Natural killer cell (primary cell): ENCODE results near the gene DR1. TPM values are rescaled to one million over a fixed set of nuclear protein-coding genes. Genes with fewer than 3 reads are reported as not detected.

Source experiments
- ATAC-seq, 3 donors: fragments of 150-1000 bp in 2 of 3; fragments of 200-7000 bp in 1 of 3; cut with Tn5 transposase; 1 replicate in 1 of 3; 2 replicates in 2 of 3; pipeline ENCODE4 v1.10.0; 2021; ENCODE audit warnings: mild to moderate bottlenecking in 2 of 3, moderate library complexity in 2 of 3
- DNase-seq, 2 donors: peaks; one replicate each; pipeline versions ENCODE4 v3.0.0 to v3.0.0-alpha.2; 2013 to 2021; ENCODE audit warnings: mixed read lengths in 1 of 2
- H3K27ac ChIP-seq: one replicate; pipeline ENCODE4 v1.5.1; 2013; ENCODE audit warnings: mild to moderate bottlenecking, low read length
- H3K27me3 ChIP-seq: one replicate; pipeline ENCODE4 v1.6.1; 2013; ENCODE audit warnings: low read length; ENCODE audit not compliant: control insufficient read depth, insufficient read depth
- H3K36me3 ChIP-seq: one replicate; pipeline ENCODE4 v1.6.1; 2013; ENCODE audit warnings: low read length; ENCODE audit not compliant: control insufficient read depth, insufficient read depth
- H3K4me1 ChIP-seq: one replicate; pipeline ENCODE4 v1.6.1; 2013; ENCODE audit warnings: low read length; ENCODE audit not compliant: control insufficient read depth, insufficient read depth
- H3K4me3 ChIP-seq: one replicate; pipeline ENCODE4 v1.5.1; 2013; ENCODE audit warnings: low read length
- H3K9me3 ChIP-seq: one replicate; pipeline ENCODE4 v1.6.1; 2013; ENCODE audit warnings: low read length; ENCODE audit not compliant: control insufficient read depth, insufficient read depth
- H3K27ac Mint-ChIP-seq, 2 donors: one replicate each; pipeline ENCODE4 v1.8.0; 2022; ENCODE audit warnings: mild to moderate bottlenecking in 2 of 2, mixed read lengths in 2 of 2, moderate library complexity in 1 of 2
- H3K27me3 Mint-ChIP-seq, 2 donors: one replicate each; pipeline ENCODE4 v1.8.0; 2022; ENCODE audit warnings: low read depth in 2 of 2, mixed read lengths in 2 of 2
- H3K36me3 Mint-ChIP-seq: one replicate; pipeline ENCODE4 v1.8.0; 2022; ENCODE audit warnings: mixed read lengths
- H3K4me1 Mint-ChIP-seq, 2 donors: one replicate each; pipeline ENCODE4 v1.8.0; 2022; ENCODE audit warnings: mixed read lengths in 2 of 2
- H3K4me3 Mint-ChIP-seq: one replicate; pipeline ENCODE4 v1.8.0; 2022; ENCODE audit warnings: mild to moderate bottlenecking, moderate library complexity, mixed read lengths
- H3K9me3 Mint-ChIP-seq, 2 donors: one replicate each; pipeline ENCODE4 v1.8.0; 2022; ENCODE audit warnings: mixed read lengths in 2 of 2
- CTCF ChIP-seq: fragments of 200-600 bp; IDR thresholded peaks from one replicate; pipeline ENCODE4 v1.8.0; 2022; ENCODE audit warnings: antibody characterized with exemption
- WGBS: methylation state at CpG from one replicate; pipeline ENCODE4 v1.1.7; 2013; ENCODE audit warnings: missing lambda C conversion rate; ENCODE audit not compliant: insufficient coverage; 5-methylcytosine and 5-hydroxymethylcytosine counted together
- intact Hi-C: fragments of 100-400 bp; cut with micrococcal nuclease; formaldehyde crosslinking; loops from one replicate; pipeline ENCODE4 v1.14.2; 2022
- total RNA-seq, 4 donors: library from RNA; stranded (reverse); fragments of 120-200 nt in 1 of 4; gene quantifications; one replicate each; pipeline versions ENCODE4 v1.2.3 to v1.2.4, GENCODE V29; 2013 to 2022

Gene DR1
- total RNA-seq, 3 donors from 2014 or later (not counting 1 experiment from before 2014, with no cell fraction given) = 84.3 to 91.4 (median 85.3) TPM

- Mint-ChIP-seq H3K9me3 (no peaks in the 10 kb centered on the region), H3K27ac (no peak overlapping the region), H3K4me1 (peaks cover 0 to under 1% of the 10 kb centered on the region in 2 donors), H3K4me3 (no peak overlapping the region), H3K27me3 (no peaks in the 10 kb centered on the region), H3K36me3 (no peaks in the 10 kb centered on the region)
- no peak overlapping the region for H3K4me3 ChIP-seq
- H3K4me1 ChIP-seq = no peaks in the 10 kb centered on the region
- ATAC-seq (no peak), DNase-seq (no peak)
- WGBS = 94% methylated on average over 1 of the region's 2 CpGs
- no peak for TF ChIP-seq CTCF
- intact Hi-C loops = no loop called here
- H3K27me3 ChIP-seq = no peaks in the 10 kb centered on the region
- H3K27ac ChIP-seq = no peak overlapping the region
- no peaks in the 10 kb centered on the region for H3K9me3 ChIP-seq
- no peaks in the 10 kb centered on the region for H3K36me3 ChIP-seq
Observed at GRCh38 chr1:93331412-93331811, 14.3 kb upstream of the DR1 start.

- Mint-ChIP-seq H3K36me3 (no peaks in the 10 kb centered on the region), H3K4me1 (peaks cover 0 to 5% of the 10 kb centered on the region in 2 donors), H3K4me3 (no peak overlapping the region), H3K27me3 (no peaks in the 10 kb centered on the region), H3K9me3 (no peaks in the 10 kb centered on the region), H3K27ac (no peak overlapping the region)
- no peaks in the 10 kb centered on the region for H3K4me1 ChIP-seq
- TF ChIP-seq CTCF = no peak
- intact Hi-C loops = no loop called here
- no CpG with 5 or more reads among the region's 1 CpG for WGBS
- no peak overlapping the region for H3K4me3 ChIP-seq
- no peaks in the 10 kb centered on the region for H3K36me3 ChIP-seq
- ATAC-seq (no peak), DNase-seq (no peak)
- H3K9me3 ChIP-seq = no peaks in the 10 kb centered on the region
- no peak overlapping the region for H3K27ac ChIP-seq
- no peaks in the 10 kb centered on the region for H3K27me3 ChIP-seq
Observed at GRCh38 chr1:93332368-93332767, 13.3 kb upstream of the DR1 start.

- Mint-ChIP-seq H3K27ac (no peak overlapping the region), H3K27me3 (no peaks in the 10 kb centered on the region), H3K4me3 (no peak overlapping the region), H3K4me1 (peaks cover 0 to 5% of the 10 kb centered on the region in 2 donors), H3K9me3 (no peaks in the 10 kb centered on the region), H3K36me3 (no peaks in the 10 kb centered on the region)
- no peak for TF ChIP-seq CTCF
- Histone ChIP-seq H3K36me3 (peaks cover 8% of the 10 kb centered on the region), H3K27ac (no peak overlapping the region), H3K9me3 (no peaks in the 10 kb centered on the region), H3K4me1 (no peaks in the 10 kb centered on the region), H3K27me3 (no peaks in the 10 kb centered on the region), H3K4me3 (no peak overlapping the region)
- DNase-seq (no peak), ATAC-seq (no peak)
- WGBS = 100% methylated on average over 1 of the region's 5 CpGs
- intact Hi-C loops = no loop called here
Observed at GRCh38 chr1:93338387-93339146, 7.1 kb upstream of the DR1 start.

- no peak for ATAC-seq
- TF ChIP-seq CTCF = no peak
- H3K4me1 Mint-ChIP-seq = peaks cover 0 to 5% of the 10 kb centered on the region in 2 donors
- H3K27ac Mint-ChIP-seq = no peak overlapping the region
- no peak overlapping the region for H3K27ac ChIP-seq
- no peak overlapping the region for H3K4me3 Mint-ChIP-seq
- 48% methylated on average over 3 of the region's 3 CpGs for WGBS
- intact Hi-C loops = no loop called here
- peaks cover 8% of the 10 kb centered on the region for H3K36me3 ChIP-seq
- H3K4me1 ChIP-seq = no peaks in the 10 kb centered on the region
- no peak overlapping the region for H3K4me3 ChIP-seq
- DNase-seq = no peak
- no peaks in the 10 kb centered on the region for H3K9me3 ChIP-seq
- no peaks in the 10 kb centered on the region for H3K36me3 Mint-ChIP-seq
- H3K27me3 ChIP-seq = no peaks in the 10 kb centered on the region
- H3K9me3 Mint-ChIP-seq = no peaks in the 10 kb centered on the region
- no peaks in the 10 kb centered on the region for H3K27me3 Mint-ChIP-seq
Observed at GRCh38 chr1:93339171-93339697, 6.5 kb upstream of the DR1 start.
